Fibroblast of skin of left quadriceps (primary cell): ENCODE data around the gene STUM.
"Not testable (repeated sequence)": the region's sequence is repeated elsewhere in the genome, so short reads cannot be mapped to it uniquely, and the experiment has no call there.

ENCODE experiments used
- DNase-seq, 2 experiments: peaks; one replicate each; pipeline ENCODE4 v3.0.0-alpha.2; 2013; ENCODE audit warnings: low read depth in 2 of 2

The STUM gene

DNA sequence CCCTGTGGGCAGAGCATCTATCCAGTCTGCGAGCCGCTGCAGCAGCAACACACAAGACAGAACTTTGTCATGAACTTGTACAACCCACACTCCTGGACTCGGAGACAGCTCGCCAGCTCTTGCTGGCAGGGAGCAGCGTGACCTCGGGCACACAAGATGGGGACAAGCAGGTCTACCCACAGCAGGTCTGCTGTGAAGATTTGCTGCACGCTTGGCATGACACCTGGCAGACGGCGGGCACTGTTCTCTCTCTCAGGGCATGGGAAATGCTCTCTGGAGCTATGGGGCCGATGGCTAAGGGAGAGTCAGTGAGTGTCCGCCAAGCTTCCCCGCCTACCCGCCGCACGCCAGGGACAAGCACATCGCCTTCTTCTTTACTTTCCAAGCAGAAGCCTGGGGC is 90.0 kb downstream of the STUM start:
- DNase-seq, result no peak

- not testable (repeated sequence) for DNase-seq
Measured at GRCh38 chr1:226639206-226639605, 90.6 kb downstream of the STUM start.

DNA sequence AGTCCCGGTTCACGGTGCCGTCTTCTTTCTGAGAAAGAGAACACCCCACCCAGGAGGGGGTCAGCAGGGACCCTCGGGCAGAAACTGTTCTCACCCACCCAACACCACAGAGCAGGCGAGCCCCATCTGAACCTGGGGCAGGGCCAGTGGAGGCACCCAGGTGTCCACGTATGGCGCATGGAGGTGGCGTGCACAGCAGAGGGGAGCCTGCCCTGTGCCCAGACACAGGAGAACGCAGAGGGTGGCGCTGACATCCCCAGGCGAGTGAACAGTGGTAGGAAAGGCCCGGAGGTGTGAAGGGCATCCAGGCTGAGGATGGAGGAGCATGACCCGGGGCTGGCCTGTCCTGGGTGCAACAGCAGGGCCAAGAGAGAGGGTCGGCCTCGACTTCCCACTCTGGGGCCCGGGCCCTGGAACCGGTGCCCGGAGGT is 91.1 kb downstream of the STUM start:
- no peak for DNase-seq

- DNase-seq, result no peak
Measured at GRCh38 chr1:226640321-226641136, 92.0 kb downstream of the STUM start.

GRCh38 chr1:226641671-226642231 is 93.2 kb downstream of the STUM start:
- DNase-seq, result no peak

- no peak for DNase-seq
Measured at GRCh38 chr1:226642421-226642820, 93.9 kb downstream of the STUM start.

DNA sequence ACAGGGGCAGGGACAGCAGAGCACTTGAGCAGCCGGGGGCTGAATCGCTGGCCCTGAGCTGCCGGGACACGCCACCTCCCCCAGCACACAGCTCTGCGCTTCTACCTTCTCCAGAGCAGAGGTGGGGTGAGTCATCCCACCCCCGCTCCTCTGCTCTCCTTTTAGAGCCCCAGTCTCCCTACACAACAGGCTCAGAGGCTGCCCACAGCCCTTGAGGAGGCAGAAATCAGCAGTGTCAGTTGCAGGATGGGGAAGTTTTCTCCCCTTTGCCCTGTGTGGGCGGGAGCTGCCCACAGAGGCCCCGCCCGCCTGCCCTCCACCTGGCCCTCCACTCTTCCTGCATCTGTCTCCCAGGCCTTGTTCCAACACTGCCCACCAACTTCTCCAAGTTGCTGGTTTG is 94.6 kb downstream of the STUM start:
- no peak for DNase-seq

DNA sequence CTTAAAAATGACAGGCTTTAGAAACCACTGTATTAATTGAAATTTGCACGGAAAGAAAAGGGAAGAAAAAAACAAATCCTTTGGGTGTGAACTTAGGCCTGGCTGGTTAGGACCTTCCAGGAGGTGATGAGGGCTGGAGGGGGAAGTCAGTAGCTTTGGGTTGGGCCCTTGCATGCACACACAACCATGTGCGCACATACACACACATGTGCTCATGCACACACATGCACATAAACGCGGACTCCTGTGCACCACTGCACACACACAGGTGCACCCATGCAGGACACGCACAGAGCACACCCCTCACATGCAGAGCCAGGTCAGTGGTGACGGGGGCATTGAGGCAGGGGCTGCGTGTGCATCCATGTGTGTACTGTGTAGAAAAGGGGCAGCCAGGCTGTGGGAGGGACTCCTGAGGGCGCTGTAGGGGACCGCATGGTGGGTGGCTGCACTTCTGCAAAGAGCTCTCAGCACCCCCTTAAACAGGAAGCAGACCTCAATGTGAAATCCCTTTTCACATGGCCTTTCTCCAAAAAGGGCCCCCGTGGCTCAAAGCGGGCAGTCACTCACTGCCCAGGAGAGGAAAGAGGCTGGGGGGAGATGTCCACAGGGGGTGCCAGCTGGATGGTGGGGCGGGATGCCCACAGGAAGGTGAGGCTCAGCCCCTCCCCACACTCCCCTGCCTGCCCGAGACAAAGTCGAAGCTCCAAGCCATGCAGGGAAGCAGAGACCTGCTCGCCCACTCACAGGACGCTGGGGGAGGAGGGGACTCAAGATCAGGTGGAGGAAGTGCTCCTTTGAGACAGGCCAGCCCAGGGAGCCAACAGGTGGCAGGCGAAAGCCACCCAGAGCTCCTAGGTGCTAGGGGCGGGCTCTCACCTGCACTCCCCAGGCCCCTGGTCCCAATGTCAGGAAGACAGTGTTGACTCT is 95.3 kb downstream of the STUM start:
- no peak for DNase-seq

DNA sequence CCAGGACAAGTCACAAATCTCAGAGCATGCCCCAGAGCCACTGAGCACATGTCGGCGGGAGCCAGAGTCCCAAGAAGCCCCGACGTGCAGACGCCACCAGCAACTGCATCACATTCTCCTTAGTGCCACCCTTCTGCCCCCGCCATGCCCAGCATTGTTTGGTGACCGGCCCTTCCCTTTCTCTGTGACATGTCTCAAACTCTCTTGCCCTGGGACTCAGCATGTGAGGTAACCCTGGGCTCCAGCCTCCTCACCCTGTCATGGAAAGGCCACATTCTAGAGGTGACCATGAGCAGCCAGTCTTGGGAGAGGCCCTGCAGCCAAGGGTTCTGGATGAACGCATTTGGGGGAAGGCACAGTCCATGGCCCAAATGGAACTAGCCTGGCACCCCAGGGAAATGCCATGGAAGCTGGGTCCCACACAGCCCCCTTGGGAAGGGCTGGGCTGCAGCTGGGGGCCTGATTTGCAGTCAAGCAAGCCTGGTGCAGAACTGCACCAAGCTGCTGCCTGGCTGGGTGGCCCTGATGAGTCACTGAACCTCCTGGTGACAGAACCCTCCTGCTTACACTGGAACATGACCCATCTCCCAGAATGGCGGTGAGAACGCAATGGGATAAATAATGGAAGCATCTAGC is 96.1 kb downstream of the STUM start:
- DNase-seq, result no peak

DNA sequence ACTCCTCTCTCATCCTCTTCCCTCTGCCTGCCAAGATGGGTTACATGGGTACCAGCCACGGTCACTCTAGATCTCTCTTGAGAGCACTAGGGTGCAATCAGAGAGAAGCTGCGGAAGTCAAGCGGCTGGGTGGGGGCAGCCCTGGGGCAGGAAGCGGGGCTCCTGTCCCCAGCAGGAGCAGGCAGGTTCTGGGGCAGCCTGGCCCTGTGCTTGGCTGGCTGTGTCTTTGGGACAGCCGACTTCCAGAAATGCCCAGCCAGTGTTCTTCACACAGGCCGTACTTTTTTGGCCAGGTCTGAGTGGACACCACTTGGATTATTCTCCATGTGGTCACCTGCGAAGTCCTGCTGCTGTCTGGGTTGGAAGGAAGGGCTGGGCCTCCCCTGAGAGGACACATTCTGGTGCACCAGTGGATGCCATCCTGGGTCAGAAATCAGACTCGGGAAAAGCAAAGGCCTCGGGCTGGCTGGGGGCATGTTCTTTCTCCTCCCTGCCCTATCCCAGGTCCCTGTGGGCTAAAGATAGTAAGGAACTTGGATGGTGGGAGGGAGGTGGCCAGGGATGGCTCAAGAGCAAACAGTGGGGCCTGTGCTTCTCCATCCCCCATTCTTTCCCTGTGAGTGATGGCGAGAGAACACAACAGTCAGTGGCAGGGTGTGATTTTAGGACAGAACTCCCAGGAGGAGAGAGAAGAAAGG is 96.9 kb downstream of the STUM start:
- DNase-seq, result no peak

GRCh38 chr1:226646026-226646869 is 97.7 kb downstream of the STUM start:
- DNase-seq, result no peak

- DNase-seq, result no peak
Measured at GRCh38 chr1:226646870-226647449, 98.4 kb downstream of the STUM start.

DNA sequence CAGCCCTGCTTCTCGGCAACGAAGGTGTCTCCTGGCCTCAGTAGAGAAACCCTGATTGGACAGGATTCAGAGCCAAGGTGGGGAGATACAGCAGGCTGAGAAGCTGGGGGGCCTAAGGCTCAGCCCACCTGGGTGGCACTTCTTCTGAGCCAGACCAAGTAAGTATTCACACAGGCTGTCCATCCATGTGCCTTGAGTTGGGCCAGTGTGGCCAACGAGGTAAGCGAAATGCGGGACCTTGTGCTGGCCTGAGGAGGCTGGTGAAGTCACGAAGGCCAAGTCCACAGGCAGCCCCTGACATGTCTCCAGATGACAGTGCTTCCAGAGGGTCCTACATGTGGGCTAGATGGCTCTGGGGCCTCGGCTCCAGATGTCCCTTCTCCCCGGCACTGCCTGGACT is 99.2 kb downstream of the STUM start:
- no peak for DNase-seq

DNA sequence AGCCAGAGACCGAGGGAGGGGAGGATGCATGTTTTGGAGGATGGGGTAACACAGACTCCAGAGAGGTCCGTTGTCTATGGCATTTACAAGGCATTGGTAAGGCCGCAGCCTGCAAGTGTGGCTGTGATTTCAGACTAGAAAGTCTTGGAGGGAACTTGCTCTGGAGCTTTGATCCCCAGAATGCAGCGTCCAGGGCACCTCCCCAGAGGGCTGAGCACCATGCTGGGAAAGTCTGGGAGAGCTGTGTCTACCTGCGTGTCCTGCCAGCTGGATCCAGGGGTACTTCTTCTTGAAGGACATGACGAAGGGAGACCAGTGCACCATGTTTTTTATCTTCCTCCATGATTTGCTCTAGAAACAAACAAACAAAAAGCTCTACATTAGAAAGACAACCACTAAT is 99.9 kb downstream of the STUM start:
- no peak for DNase-seq

DNA sequence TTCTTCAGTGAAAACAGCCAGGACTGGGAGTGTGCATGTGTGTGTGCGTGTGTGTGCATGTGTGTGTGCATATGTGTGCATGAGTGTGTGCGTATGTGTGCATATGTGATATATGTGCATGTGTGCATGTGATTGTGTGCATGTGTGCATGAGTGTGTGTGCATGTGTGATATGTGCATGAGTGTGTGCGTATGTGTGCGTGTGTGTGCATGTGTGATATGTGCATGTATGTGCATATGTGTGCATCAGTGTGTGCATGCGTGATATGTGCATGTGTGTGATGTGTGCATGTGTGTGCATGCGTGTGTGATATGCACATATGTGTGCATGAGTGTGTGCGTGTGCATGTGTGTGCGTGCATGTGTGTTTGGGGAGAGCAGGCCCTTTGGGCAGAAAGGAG is 100.7 kb downstream of the STUM start:
- DNase-seq, result no peak

DNA sequence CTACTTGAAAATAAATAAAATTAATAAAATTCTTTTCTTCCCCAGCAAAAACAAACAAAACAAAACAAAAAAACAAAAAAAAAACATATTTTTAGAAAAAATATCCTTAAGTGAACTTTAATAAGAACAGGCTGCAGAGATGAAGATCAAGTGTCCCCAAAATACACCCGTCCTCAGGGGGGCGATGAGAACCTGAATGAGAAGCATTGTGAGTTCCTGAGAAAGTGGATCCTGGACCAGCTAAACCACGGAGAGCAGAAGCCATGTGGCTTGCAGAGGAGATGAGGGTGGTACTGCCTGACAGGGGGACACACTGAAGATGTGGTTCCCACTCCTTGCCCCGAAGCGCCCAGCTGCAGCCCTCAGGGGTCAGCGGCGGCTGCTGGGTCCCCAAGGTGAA is 101.2 kb downstream of the STUM start:
- no peak for DNase-seq

DNA sequence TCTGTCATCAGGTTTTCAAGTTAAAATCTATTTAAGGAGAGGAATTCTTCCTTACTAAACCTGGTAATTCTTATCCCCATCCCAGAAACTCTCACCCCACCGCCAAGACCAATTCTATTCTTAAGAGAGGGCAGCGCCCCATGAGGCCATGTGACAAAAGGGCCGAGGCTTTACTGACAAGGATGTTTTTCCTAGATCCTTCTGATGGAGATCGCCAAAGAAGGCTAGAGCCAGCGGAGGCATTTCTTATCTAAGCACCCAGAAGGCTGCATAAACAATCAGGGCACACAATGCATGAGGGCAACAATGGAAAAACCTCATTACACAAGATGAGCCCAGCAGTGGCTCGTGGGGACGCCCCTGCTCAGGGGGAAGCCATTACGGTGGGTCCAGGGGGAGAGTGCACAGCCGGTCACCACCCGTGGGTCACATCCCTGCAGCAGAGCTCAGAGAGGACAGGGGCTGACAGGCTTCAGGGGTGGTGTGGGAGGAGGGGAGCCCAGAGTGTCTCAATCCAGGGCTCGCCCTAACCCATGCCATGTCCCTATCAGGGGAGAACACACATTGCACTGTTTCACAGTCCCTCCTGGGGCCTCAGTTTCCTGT is 101.8 kb downstream of the STUM start:
- DNase-seq, result no peak

- DNase-seq, result no peak
Measured at GRCh38 chr1:226651041-226651731, 102.6 kb downstream of the STUM start.

DNA sequence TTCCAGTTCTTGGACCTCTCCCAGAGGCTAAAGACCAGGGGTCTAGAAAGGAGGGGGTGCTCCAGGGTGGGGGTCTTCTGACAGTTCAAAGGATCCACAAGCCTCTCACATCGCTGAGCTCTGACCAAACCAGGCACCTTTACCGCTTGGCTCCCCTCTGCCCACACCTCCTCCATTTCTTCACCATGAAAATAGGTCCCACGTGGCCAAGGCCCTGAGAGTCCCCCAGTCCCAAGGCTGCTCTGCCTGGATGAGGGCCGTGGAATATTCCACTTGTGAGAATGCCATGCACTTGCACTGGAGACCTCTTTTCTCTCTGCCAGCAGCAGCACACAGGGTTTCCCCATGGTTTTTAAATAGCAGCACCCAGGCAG is 103.2 kb downstream of the STUM start:
- DNase-seq, result no peak
